ENCODE results near the gene DHRS13.
"Not testable (repeated sequence)": the region's sequence is repeated elsewhere in the genome, so short reads cannot be mapped to it uniquely, and the experiment has no call there.

DHRS13 gene

GRCh38 chr17:28881533-28882056, 21.3 kb downstream of the DHRS13 start:
- DNase-seq, result no peak

- no peak for DNase-seq
Measured at GRCh38 chr17:28880572-28880945, 22.3 kb downstream of the DHRS13 start.

GRCh38 chr17:28879886-28880571, 22.9 kb downstream of the DHRS13 start:
- DNase-seq, result no peak

GRCh38 chr17:28878981-28879380, 23.9 kb downstream of the DHRS13 start:
- DNase-seq, result no peak

GRCh38 chr17:28878158-28878910, 24.5 kb downstream of the DHRS13 start:
- no peak for DNase-seq

GRCh38 chr17:28877150-28877711, 25.6 kb downstream of the DHRS13 start:
- DNase-seq, result not testable (repeated sequence)

GRCh38 chr17:28875848-28876550, 26.9 kb downstream of the DHRS13 start:
- DNase-seq, result no peak

GRCh38 chr17:28874750-28875149, 28.1 kb downstream of the DHRS13 start:
- no peak for DNase-seq

- no peak for DNase-seq
Measured at GRCh38 chr17:28873839-28874238, 29.0 kb downstream of the DHRS13 start.

GRCh38 chr17:28871056-28871579, 31.8 kb downstream of the DHRS13 start:
- no peak for DNase-seq

GRCh38 chr17:28867276-28867675, 35.6 kb downstream of the DHRS13 start:
- DNase-seq, result no peak

GRCh38 chr17:28865946-28866752, 36.7 kb downstream of the DHRS13 start:
- no peak for DNase-seq

GRCh38 chr17:28864991-28865849, 37.7 kb downstream of the DHRS13 start:
- DNase-seq, result no peak

- no peak for DNase-seq
Measured at GRCh38 chr17:28863953-28864352, 38.9 kb downstream of the DHRS13 start.

- DNase-seq, result no peak
Measured at GRCh38 chr17:28862561-28862960, 40.3 kb downstream of the DHRS13 start.

- no peak for DNase-seq
Measured at GRCh38 chr17:28861393-28862203, 41.3 kb downstream of the DHRS13 start.

GRCh38 chr17:28860363-28860808, 42.5 kb downstream of the DHRS13 start:
- no peak for DNase-seq

- DNase-seq, result no peak
Measured at GRCh38 chr17:28858801-28859355, 44.0 kb downstream of the DHRS13 start.

- no peak for DNase-seq
Measured at GRCh38 chr17:28857905-28858800, 44.7 kb downstream of the DHRS13 start.
